ENCODE results near the gene ERN1. TPM values are rescaled to one million over a fixed set of nuclear protein-coding genes. Genes with fewer than 3 reads are reported as not detected.
A peak's percentile ranks its signal among the peaks of the same experiment; 100 is the strongest.

ERN1 gene
- total and polyA plus RNA-seq, 2 of the 13 experiments (the other 11 are each of a cell fraction or from before 2014, with no cell fraction given) = 6.0 to 12.7 TPM

DNA sequence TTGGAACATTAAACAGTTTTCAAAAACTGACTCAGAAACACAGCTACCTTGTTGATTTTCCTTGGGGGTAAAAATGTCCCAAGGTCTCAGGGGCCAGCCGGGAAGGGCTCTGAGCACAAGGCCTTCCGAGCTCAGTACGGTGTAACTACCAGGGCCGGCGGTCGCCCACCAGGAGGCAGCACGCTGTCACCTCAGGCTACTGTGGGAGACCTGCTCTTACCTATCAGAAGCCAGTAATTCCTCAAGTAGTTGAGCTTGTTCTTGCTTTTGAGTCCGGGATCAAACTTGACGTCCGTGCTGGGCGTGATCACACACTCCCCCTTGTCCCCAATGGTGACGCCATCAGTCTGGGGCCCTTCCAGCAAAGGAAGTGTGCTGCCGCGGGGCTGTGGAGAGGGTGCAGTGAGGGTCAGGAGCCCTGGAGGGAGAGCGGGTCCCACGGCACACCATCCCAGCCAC lies 66.1 kb downstream of the ERN1 start (continued):
- TF ChIP-seq, protein P1, sequence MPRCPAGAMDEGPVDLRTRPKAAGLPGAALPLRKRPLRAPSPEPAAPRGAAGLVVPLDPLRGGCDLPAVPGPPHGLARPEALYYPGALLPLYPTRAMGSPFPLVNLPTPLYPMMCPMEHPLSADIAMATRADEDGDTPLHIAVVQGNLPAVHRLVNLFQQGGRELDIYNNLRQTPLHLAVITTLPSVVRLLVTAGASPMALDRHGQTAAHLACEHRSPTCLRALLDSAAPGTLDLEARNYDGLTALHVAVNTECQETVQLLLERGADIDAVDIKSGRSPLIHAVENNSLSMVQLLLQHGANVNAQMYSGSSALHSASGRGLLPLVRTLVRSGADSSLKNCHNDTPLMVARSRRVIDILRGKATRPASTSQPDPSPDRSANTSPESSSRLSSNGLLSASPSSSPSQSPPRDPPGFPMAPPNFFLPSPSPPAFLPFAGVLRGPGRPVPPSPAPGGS (CRISPR knock-in tag; IDR thresholded peaks at IDR 0.05) = peak; percentile 36; the same call in 1 of the 2 replicates
- TF ChIP-seq ZNF30 (CRISPR knock-in tag; IDR thresholded peaks at IDR 0.05) (no peak), TARDBP (CRISPR knock-in tag; IDR thresholded peaks at IDR 0.05) (peak; percentile 43; the same call in 1 of the 2 replicates), ZNF883 (CRISPR knock-in tag; IDR thresholded peaks at IDR 0.05; ENCODE audit: not compliant biosample characterization) (peak; percentile 62), ERF (CRISPR knock-in tag; IDR thresholded peaks at IDR 0.05) (peak; percentile 59; the same call in 1 of the 2 replicates), IRF2 (CRISPR knock-in tag; IDR thresholded peaks at IDR 0.05) (peak; percentile 49; the same call in 1 of the 2 replicates), ZNF891 (CRISPR knock-in tag; IDR thresholded peaks at IDR 0.05) (0 out of 2 replicates have a peak, but pooled peaks have one; percentile 44), FOXO1 (CRISPR knock-in tag; IDR thresholded peaks at IDR 0.05) (0 out of 2 replicates have a peak, but pooled peaks have one; percentile 41), ZNF768 (CRISPR knock-in tag; IDR thresholded peaks at IDR 0.05) (peak; percentile 31; the same call in 1 of the 2 replicates), HOXA3 (CRISPR knock-in tag; IDR thresholded peaks at IDR 0.05) (0 out of 2 replicates have a peak, but pooled peaks have one; percentile 26), ZNF44 (CRISPR knock-in tag; IDR thresholded peaks at IDR 0.05) (peak; percentile 53; the same call in 1 of the 2 replicates), FOXA3 (CRISPR knock-in tag; IDR thresholded peaks at IDR 0.05) (peak; percentile 50; the same call in 1 of the 2 replicates), FOSL2 (CRISPR knock-in tag; IDR thresholded peaks at IDR 0.05) (peak; percentile 31; the same call in 1 of the 2 replicates), IKZF4 (CRISPR knock-in tag; IDR thresholded peaks at IDR 0.05; ENCODE audit: borderline replicate concordance, low read depth, not compliant biosample characterization) (peak; percentile 19), CBFB (CRISPR knock-in tag; IDR thresholded peaks at IDR 0.05) (0 out of 2 replicates have a peak, but pooled peaks have one; percentile 59)
- TF ChIP-seq, protein P2, sequence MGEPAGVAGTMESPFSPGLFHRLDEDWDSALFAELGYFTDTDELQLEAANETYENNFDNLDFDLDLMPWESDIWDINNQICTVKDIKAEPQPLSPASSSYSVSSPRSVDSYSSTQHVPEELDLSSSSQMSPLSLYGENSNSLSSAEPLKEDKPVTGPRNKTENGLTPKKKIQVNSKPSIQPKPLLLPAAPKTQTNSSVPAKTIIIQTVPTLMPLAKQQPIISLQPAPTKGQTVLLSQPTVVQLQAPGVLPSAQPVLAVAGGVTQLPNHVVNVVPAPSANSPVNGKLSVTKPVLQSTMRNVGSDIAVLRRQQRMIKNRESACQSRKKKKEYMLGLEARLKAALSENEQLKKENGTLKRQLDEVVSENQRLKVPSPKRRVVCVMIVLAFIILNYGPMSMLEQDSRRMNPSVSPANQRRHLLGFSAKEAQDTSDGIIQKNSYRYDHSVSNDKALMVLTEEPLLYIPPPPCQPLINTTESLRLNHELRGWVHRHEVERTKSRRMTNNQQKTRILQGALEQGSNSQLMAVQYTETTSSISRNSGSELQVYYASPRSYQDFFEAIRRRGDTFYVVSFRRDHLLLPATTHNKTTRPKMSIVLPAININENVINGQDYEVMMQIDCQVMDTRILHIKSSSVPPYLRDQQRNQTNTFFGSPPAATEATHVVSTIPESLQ (CRISPR knock-in tag; conservative IDR thresholded peaks at IDR 0.05) = no peak
- TF ChIP-seq, protein P3, sequence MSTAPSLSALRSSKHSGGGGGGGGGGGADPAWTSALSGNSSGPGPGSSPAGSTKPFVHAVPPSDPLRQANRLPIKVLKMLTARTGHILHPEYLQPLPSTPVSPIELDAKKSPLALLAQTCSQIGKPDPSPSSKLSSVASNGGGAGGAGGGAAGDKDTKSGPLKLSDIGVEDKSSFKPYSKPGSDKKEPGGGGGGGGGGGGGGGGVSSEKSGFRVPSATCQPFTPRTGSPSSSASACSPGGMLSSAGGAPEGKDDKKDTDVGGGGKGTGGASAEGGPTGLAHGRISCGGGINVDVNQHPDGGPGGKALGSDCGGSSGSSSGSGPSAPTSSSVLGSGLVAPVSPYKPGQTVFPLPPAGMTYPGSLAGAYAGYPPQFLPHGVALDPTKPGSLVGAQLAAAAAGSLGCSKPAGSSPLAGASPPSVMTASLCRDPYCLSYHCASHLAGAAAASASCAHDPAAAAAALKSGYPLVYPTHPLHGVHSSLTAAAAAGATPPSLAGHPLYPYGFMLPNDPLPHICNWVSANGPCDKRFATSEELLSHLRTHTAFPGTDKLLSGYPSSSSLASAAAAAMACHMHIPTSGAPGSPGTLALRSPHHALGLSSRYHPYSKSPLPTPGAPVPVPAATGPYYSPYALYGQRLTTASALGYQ (CRISPR knock-in tag; IDR thresholded peaks at IDR 0.05) = no peak
- TF ChIP-seq, protein P4, sequence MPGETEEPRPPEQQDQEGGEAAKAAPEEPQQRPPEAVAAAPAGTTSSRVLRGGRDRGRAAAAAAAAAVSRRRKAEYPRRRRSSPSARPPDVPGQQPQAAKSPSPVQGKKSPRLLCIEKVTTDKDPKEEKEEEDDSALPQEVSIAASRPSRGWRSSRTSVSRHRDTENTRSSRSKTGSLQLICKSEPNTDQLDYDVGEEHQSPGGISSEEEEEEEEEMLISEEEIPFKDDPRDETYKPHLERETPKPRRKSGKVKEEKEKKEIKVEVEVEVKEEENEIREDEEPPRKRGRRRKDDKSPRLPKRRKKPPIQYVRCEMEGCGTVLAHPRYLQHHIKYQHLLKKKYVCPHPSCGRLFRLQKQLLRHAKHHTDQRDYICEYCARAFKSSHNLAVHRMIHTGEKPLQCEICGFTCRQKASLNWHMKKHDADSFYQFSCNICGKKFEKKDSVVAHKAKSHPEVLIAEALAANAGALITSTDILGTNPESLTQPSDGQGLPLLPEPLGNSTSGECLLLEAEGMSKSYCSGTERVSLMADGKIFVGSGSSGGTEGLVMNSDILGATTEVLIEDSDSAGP (CRISPR knock-in tag; IDR thresholded peaks at IDR 0.05; ENCODE audit: borderline replicate concordance) = peak; percentile 59; the same call in 1 of the 2 replicates
- TF ChIP-seq, protein P5, sequence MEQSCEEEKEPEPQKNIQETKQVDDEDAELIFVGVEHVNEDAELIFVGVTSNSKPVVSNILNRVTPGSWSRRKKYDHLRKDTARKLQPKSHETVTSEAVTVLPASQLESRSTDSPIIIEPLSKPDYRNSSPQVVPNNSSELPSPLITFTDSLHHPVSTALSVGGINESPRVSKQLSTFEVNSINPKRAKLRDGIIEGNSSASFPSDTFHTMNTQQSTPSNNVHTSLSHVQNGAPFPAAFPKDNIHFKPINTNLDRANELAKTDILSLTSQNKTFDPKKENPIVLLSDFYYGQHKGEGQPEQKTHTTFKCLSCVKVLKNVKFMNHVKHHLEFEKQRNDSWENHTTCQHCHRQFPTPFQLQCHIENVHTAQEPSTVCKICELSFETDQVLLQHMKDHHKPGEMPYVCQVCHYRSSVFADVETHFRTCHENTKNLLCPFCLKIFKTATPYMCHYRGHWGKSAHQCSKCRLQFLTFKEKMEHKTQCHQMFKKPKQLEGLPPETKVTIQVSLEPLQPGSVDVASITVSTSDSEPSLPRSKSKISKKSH (CRISPR knock-in tag; IDR thresholded peaks at IDR 0.05; ENCODE audit: borderline replicate concordance) = no peak
- TF ChIP-seq, protein P6, sequence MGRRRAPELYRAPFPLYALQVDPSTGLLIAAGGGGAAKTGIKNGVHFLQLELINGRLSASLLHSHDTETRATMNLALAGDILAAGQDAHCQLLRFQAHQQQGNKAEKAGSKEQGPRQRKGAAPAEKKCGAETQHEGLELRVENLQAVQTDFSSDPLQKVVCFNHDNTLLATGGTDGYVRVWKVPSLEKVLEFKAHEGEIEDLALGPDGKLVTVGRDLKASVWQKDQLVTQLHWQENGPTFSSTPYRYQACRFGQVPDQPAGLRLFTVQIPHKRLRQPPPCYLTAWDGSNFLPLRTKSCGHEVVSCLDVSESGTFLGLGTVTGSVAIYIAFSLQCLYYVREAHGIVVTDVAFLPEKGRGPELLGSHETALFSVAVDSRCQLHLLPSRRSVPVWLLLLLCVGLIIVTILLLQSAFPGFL (CRISPR knock-in tag; IDR thresholded peaks at IDR 0.05) = no peak

All from HepG2 (cell line).